ENCODE data around the gene PSD2. TPM values are rescaled to one million over a fixed set of nuclear protein-coding genes. Genes with fewer than 3 reads are reported as not detected.

PSD2 gene
- total and polyA plus RNA-seq, 10 of the 15 experiments (the other 5 are each of a cell fraction or from before 2014, with no cell fraction given): 0.02 to 0.14 (median 0.03) TPM; not detected in 5

- TF ChIP-seq, protein P1, sequence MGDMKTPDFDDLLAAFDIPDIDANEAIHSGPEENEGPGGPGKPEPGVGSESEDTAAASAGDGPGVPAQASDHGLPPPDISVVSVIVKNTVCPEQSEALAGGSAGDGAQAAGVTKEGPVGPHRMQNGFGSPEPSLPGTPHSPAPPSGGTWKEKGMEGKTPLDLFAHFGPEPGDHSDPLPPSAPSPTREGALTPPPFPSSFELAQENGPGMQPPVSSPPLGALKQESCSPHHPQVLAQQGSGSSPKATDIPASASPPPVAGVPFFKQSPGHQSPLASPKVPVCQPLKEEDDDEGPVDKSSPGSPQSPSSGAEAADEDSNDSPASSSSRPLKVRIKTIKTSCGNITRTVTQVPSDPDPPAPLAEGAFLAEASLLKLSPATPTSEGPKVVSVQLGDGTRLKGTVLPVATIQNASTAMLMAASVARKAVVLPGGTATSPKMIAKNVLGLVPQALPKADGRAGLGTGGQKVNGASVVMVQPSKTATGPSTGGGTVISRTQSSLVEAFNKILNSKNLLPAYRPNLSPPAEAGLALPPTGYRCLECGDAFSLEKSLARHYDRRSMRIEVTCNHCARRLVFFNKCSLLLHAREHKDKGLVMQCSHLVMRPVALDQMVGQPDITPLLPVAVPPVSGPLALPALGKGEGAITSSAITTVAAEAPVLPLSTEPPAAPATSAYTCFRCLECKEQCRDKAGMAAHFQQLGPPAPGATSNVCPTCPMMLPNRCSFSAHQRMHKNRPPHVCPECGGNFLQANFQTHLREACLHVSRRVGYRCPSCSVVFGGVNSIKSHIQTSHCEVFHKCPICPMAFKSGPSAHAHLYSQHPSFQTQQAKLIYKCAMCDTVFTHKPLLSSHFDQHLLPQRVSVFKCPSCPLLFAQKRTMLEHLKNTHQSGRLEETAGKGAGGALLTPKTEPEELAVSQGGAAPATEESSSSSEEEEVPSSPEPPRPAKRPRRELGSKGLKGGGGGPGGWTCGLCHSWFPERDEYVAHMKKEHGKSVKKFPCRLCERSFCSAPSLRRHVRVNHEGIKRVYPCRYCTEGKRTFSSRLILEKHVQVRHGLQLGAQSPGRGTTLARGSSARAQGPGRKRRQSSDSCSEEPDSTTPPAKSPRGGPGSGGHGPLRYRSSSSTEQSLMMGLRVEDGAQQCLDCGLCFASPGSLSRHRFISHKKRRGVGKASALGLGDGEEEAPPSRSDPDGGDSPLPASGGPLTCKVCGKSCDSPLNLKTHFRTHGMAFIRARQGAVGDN (IDR thresholded peaks at IDR 0.05): no peak
These were observed 2.4 kb downstream of the PSD2 start (continued) for GRCh38 chr5:139797856-139798510.

DNA sequence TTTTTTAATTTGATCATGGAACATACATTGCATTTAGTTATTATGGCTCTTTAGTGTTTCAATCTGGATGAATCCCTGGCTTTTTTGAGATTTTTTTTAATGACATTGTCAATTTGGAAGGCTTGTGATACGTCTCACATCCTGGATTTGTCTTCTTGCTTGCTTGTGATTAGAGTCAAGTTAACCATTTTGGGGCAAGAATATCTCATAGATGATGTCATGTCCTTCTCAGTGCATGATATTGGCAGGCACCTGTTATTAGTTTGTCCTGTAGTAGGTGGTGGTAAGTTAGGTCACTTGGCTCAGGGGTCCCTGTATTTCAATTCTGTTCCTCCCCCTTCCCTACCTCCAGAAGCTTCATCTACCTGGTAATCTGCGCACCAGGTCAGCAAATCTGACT, 3.3 kb downstream of the PSD2 start:
- WGBS (ENCODE audit: insufficient coverage, insufficient replicate concordance, low lambda C conversion rate, missing lambda C conversion rate): 0% methylated on average over 2 of the region's 2 CpGs
- H3K36me3 ChIP-seq (ENCODE audit: control insufficient read depth in 2 of 2, insufficient read depth in 2 of 2, low read length in 1 of 2): no peaks in the 10 kb centered on the region
- CTCF ChIA-PET: interaction anchor here (0.6 to 4.2 kb wide), 4 partner anchors 12 to 1620 kb away, joined by 3 to 21 read pairs (median 8); partner anchors contain the start of gene KIF20A
- POLR2A ChIA-PET: no interaction called here
- in situ Hi-C loops (cut with MboI) (no loop called here), intact Hi-C loops (cut with micrococcal nuclease; ENCODE audit: unreplicated experiment) (no loop called here)
- FAIRE-seq (no peak), DNase-seq (ENCODE audit: low read depth, low spot score) (no peak), ATAC-seq (no peak)
- H3K4me1 ChIP-seq (ENCODE audit: control insufficient read depth, insufficient read depth, low read length): no peaks in the 10 kb centered on the region
- H3K79me2 ChIP-seq (ENCODE audit: control insufficient read depth, insufficient read depth, low read length): no peaks in the 10 kb centered on the region
- H3K9me3 ChIP-seq (replicated peaks; ENCODE audit: control insufficient read depth, insufficient read depth, low read length): no peaks in the 10 kb centered on the region
- SMC1A ChIA-PET (ENCODE audit: uncharacterized antibody, unreplicated experiment): interaction anchor here (1.1 kb wide), 1 partner anchor 169 kb away, joined by 3 read pairs; no protein-coding TSS in a partner anchor
- RAD21 ChIA-PET (ENCODE audit: unreplicated experiment): interaction anchor here (0.8 to 1.1 kb wide), 2 partner anchors 12 to 168 kb away, joined by 3 read pairs; no protein-coding TSS in a partner anchor
- no peaks in the 10 kb centered on the region; the same call in 1 of the 2 replicates for H4K20me1 ChIP-seq (ENCODE audit: control insufficient read depth, insufficient read depth)
- H3K4me2 ChIP-seq (ENCODE audit: control insufficient read depth, insufficient read depth): no peak overlapping the region
- TF ChIP-seq TBL1XR1 (IDR thresholded peaks at IDR 0.05; ENCODE audit: low read depth, low read length): no peak
- TF ChIP-seq TAF1 (IDR thresholded peaks at IDR 0.05; ENCODE audit: borderline replicate concordance, low read depth, low read length): no peak
- no peak for TF ChIP-seq TARDBP (IDR thresholded peaks at IDR 0.05; ENCODE audit: borderline replicate concordance)
- TF ChIP-seq POLR2AphosphoS5 (IDR thresholded peaks at IDR 0.05; ENCODE audit: low read length): no peak
- no peak for TF ChIP-seq HDAC6 (IDR thresholded peaks at IDR 0.05; ENCODE audit: unreplicated experiment)
- TF ChIP-seq STAT1 (conservative IDR thresholded peaks at IDR 0.05): no peak
- TF ChIP-seq ETV6 (conservative IDR thresholded peaks at IDR 0.05 in 1 of 2, IDR thresholded peaks at IDR 0.05 in 1 of 2; ENCODE audit: borderline replicate concordance in 1 of 2, low read depth in 1 of 2): no peak
- TF ChIP-seq TCF7 (IDR thresholded peaks at IDR 0.05; ENCODE audit: borderline replicate concordance): no peak
- TF ChIP-seq SMAD5 (IDR thresholded peaks at IDR 0.05; ENCODE audit: low read depth): no peak
- no peak for TF ChIP-seq EZH2 (IDR thresholded peaks at IDR 0.05; ENCODE audit: borderline replicate concordance, control insufficient read depth, low read depth, low read length)
- TF ChIP-seq, protein P2, sequence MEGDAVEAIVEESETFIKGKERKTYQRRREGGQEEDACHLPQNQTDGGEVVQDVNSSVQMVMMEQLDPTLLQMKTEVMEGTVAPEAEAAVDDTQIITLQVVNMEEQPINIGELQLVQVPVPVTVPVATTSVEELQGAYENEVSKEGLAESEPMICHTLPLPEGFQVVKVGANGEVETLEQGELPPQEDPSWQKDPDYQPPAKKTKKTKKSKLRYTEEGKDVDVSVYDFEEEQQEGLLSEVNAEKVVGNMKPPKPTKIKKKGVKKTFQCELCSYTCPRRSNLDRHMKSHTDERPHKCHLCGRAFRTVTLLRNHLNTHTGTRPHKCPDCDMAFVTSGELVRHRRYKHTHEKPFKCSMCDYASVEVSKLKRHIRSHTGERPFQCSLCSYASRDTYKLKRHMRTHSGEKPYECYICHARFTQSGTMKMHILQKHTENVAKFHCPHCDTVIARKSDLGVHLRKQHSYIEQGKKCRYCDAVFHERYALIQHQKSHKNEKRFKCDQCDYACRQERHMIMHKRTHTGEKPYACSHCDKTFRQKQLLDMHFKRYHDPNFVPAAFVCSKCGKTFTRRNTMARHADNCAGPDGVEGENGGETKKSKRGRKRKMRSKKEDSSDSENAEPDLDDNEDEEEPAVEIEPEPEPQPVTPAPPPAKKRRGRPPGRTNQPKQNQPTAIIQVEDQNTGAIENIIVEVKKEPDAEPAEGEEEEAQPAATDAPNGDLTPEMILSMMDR (IDR thresholded peaks at IDR 0.05 in 2 of 3, conservative IDR thresholded peaks at IDR 0.05 in 1 of 3; ENCODE audit: control insufficient read depth in 2 of 3, extremely low read depth in 1 of 3, insufficient read depth in 1 of 3, low read depth in 3 of 3, low read length in 3 of 3): no peak
- no peak for TF ChIP-seq CHD4 (IDR thresholded peaks at IDR 0.05)
- no peak overlapping the region for H3K27ac ChIP-seq (ENCODE audit: control insufficient read depth, insufficient read depth)
- H2AFZ ChIP-seq (ENCODE audit: control insufficient read depth, low read depth, low read length): no peak overlapping the region
- no TSS peak for BruUV-seq (replicated peaks)
- H3K4me3 ChIP-seq: no peak overlapping the region
- H3K9ac ChIP-seq (ENCODE audit: control insufficient read depth, insufficient read depth, low read length): no peak overlapping the region
- H3K27me3 ChIP-seq (replicated peaks in 1 of 2; ENCODE audit: control insufficient read depth in 2 of 2, insufficient read depth in 2 of 2, low read length in 1 of 2): peaks cover 15 to 22% of the 10 kb centered on the region in 2 experiments

All from GM12878 (cell line).